Ectodermal cell (in vitro differentiated cells): ENCODE measurements around the gene SLC22A7.

Experiments
- H3K27ac ChIP-seq: 2 replicates; pipeline ENCODE4 v1.7.0; 2013; ENCODE audit warnings: mild to moderate bottlenecking, low read depth, low read length; ENCODE audit not compliant: insufficient read depth, poor library complexity, severe bottlenecking
- H3K27me3 ChIP-seq: 2 replicates; pipeline ENCODE4 v1.7.0; 2013; ENCODE audit warnings: mild to moderate bottlenecking, low read length; ENCODE audit not compliant: insufficient read depth, control insufficient read depth, poor library complexity, severe bottlenecking
- H3K36me3 ChIP-seq: one replicate; pipeline ENCODE4 v1.7.0; 2013; ENCODE audit warnings: low read length; ENCODE audit not compliant: control insufficient read depth, insufficient read depth
- H3K4me1 ChIP-seq: one replicate; pipeline ENCODE4 v1.7.0; 2013; ENCODE audit warnings: low read length; ENCODE audit not compliant: control insufficient read depth, insufficient read depth
- H3K4me3 ChIP-seq: 2 replicates; pipeline ENCODE4 v1.7.0; 2013; ENCODE audit warnings: low read depth, low read length, control low read depth; ENCODE audit not compliant: insufficient read depth
- H3K9me3 ChIP-seq: 2 replicates; pipeline ENCODE4 v1.7.0; 2013; ENCODE audit warnings: mild to moderate bottlenecking, low read length, moderate library complexity; ENCODE audit not compliant: control insufficient read depth
- WGBS, 2 experiments: methylation state at CpG; one replicate each; pipeline ENCODE4 v1.1.7; 2013; ENCODE audit warnings: missing lambda C conversion rate in 2 of 2; 5-methylcytosine and 5-hydroxymethylcytosine counted together

Gene SLC22A7

DNA sequence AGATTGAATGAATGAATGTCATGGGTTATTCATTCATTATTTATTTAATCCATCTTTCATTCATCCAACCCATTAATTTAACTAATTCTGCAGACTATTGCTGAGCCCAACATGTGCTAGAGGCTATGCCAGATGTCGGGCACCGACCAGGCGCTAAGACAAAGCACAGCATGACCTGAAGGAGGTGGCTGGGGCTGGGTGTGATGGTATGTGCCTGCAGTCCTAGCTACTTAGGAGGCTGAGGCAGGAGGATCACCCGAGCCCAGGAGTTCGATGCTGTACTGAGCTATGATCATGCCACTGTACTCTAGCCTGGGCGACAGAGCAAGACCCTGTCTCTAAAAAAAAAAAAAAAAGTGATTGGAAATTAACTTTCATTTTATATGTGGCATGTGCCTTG is 5.7 kb upstream of the SLC22A7 start:
- Histone ChIP-seq H3K9me3 (no peaks in the 10 kb centered on the region), H3K27me3 (no peaks in the 10 kb centered on the region), H3K4me1 (no peaks in the 10 kb centered on the region), H3K4me3 (no peak overlapping the region), H3K36me3 (no peaks in the 10 kb centered on the region), H3K27ac (no peak overlapping the region)
- WGBS, 2 experiments: 87 to 91% methylated on average over 6 of the region's 6 CpGs

DNA sequence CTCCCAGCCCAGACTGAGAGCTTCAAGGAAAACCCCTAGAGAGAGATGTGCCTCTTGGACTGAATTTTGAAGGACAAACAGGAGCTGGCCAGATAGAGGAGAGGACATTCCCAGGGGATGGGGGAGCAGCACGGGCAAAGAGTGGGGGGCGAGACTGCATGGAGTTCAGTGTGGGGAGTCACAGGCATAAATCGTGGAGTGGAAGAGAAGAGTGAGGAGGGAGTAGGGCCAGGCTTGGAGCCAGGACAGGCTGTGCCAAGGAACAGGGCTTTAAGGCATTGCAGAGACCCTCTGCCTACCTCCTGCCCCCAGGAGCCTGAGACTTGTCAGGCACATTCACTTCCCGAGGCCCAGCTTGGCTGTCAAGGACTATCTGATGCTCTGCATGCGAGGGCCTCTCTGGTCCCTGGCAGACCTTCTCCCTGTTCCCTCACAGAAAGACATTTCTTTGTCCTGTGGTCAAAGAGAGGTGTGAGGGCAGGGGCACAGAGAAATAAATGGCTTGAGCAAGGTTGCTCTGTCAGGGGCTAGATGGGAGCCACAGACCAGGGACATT is 5.2 kb upstream of the SLC22A7 start:
- 86 to 90% methylated on average over 5 of the region's 5 CpGs for WGBS, 2 experiments
- no peaks in the 10 kb centered on the region for H3K27me3 ChIP-seq
- no peaks in the 10 kb centered on the region for H3K9me3 ChIP-seq
- H3K4me3 ChIP-seq: no peak overlapping the region
- no peaks in the 10 kb centered on the region for H3K36me3 ChIP-seq
- no peak overlapping the region for H3K27ac ChIP-seq
- no peaks in the 10 kb centered on the region for H3K4me1 ChIP-seq

GRCh38 chr6:43293698-43294097 is 4.4 kb upstream of the SLC22A7 start:
- Histone ChIP-seq H3K36me3 (no peaks in the 10 kb centered on the region), H3K4me1 (no peaks in the 10 kb centered on the region), H3K4me3 (no peak overlapping the region), H3K27me3 (no peaks in the 10 kb centered on the region), H3K27ac (no peak overlapping the region), H3K9me3 (no peaks in the 10 kb centered on the region)
- 91 to 94% methylated on average over 3 of the region's 3 CpGs for WGBS, 2 experiments

DNA sequence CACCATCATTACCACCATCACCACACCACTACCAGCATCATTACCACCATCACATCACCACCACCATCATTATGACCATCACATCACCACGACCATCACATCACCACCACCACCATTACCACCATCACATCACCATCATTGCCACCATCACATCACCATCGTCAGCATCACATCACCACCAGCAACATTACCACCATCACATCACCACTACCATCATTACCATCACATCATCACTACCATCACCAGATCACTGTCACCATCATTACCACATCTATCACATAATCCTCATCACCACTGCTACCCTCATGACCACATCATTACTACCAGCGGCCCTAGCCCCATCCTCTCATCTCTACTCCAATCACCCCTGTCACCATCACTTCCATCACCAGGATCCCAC is 3.5 kb upstream of the SLC22A7 start:
- WGBS, 2 experiments: 86% methylated on average over 3 of the region's 3 CpGs
- Histone ChIP-seq H3K9me3 (no peaks in the 10 kb centered on the region), H3K36me3 (no peaks in the 10 kb centered on the region), H3K4me3 (no peak overlapping the region), H3K27me3 (no peaks in the 10 kb centered on the region), H3K4me1 (no peaks in the 10 kb centered on the region), H3K27ac (no peak overlapping the region)

GRCh38 chr6:43295456-43295855 is 2.6 kb upstream of the SLC22A7 start:
- H3K27ac ChIP-seq: no peak overlapping the region
- H3K4me3 ChIP-seq: no peak overlapping the region
- H3K27me3 ChIP-seq: no peaks in the 10 kb centered on the region
- no peaks in the 10 kb centered on the region for H3K4me1 ChIP-seq
- 90 to 93% methylated on average over 3 of the region's 3 CpGs for WGBS, 2 experiments
- H3K9me3 ChIP-seq: no peaks in the 10 kb centered on the region
- no peaks in the 10 kb centered on the region for H3K36me3 ChIP-seq

DNA sequence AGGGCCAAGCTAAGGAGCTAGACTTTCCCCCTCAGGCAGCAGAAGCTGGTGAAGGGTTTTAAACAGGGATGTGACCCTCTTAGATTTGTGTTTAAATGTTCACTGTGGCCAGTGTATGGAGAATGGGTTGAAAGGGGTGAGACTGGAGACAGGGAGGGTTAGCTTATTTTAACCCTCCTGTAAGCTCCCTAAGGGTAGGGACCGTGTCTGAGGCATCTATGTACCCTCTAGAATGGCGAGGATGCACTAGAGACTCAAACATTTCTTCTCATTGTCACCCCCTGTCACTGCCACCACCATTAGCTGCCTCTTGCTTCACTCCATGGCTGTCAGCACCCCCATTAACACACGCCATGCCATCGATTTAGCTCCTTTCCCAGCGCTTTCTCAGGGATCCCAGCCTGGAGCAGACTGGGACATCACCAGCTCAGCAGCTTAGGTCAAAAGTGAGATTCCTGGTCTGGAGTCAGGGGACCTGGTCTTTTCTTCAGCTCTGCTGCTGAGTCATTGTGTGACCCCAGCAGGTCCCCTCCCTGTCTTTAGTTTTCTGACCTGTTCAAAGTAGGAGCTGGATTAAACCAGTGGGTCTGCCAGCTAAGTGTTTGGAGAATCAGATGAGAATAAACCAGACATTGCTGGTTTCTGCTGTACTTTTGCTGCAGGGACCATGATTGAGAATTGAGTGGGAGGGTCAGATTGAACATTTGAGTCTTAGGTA is 1.1 kb upstream of the SLC22A7 start:
- no peak overlapping the region for H3K4me3 ChIP-seq
- H3K9me3 ChIP-seq: no peaks in the 10 kb centered on the region
- H3K36me3 ChIP-seq: no peaks in the 10 kb centered on the region
- H3K27ac ChIP-seq: no peak overlapping the region
- H3K4me1 ChIP-seq: no peaks in the 10 kb centered on the region
- no peaks in the 10 kb centered on the region for H3K27me3 ChIP-seq
- 93% methylated on average over 5 of the region's 5 CpGs for WGBS, 2 experiments

GRCh38 chr6:43298565-43299337 is 691 bp downstream of the SLC22A7 start:
- no peaks in the 10 kb centered on the region for H3K36me3 ChIP-seq
- H3K4me1 ChIP-seq: no peaks in the 10 kb centered on the region
- no peaks in the 10 kb centered on the region for H3K9me3 ChIP-seq
- H3K27me3 ChIP-seq: no peaks in the 10 kb centered on the region
- H3K4me3 ChIP-seq: no peak overlapping the region
- WGBS, 2 experiments: 78 to 80% methylated on average over 11 to 12 of the region's 12 CpGs
- no peak overlapping the region for H3K27ac ChIP-seq

DNA sequence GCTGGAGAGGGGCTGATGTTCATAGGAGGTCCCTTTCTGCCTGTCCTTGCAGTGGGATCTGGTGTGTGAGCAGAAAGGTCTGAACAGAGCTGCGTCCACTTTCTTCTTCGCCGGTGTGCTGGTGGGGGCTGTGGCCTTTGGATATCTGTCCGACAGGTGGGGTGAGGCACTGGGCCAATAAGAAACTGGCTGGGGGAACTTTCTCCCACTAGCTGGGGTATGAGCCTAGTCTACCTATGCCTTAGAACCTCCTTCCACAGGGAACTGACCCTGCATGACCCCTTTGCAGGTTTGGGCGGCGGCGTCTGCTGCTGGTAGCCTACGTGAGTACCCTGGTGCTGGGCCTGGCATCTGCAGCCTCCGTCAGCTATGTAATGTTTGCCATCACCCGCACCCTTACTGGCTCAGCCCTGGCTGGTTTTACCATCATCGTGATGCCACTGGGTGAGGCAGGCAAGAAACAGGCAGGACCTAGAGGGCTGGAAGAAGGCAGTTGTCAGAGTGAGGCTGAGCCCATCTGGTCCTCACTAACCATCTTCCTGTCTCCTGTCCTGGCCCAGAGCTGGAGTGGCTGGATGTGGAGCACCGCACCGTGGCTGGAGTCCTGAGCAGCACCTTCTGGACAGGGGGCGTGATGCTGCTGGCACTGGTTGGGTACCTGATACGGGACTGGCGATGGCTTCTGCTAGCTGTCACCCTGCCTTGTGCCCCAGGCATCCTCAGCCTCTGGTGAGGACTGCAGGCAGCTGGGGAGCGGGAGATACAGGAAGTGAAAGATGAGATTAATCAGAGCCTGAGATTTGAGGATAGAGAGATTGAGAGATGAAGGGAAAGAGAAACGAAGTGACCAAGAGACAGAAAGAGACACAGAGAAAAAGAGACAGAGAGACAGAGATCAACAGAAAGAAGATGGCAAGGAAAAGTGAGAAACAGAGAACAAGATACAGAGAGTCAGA is 1.6 kb downstream of the SLC22A7 start:
- Histone ChIP-seq H3K27me3 (no peaks in the 10 kb centered on the region), H3K36me3 (no peaks in the 10 kb centered on the region)

GRCh38 chr6:43301081-43301870 is 3.2 kb downstream of the SLC22A7 start:
- H3K27me3 ChIP-seq: no peaks in the 10 kb centered on the region
- H3K9me3 ChIP-seq: no peaks in the 10 kb centered on the region
- WGBS, 2 experiments: 91 to 92% methylated on average over 15 of the region's 15 CpGs

More for the DNA sequence above, 1.6 kb downstream of the SLC22A7 start:
- Histone ChIP-seq H3K27ac (no peak overlapping the region), H3K9me3 (no peaks in the 10 kb centered on the region), H3K4me1 (no peaks in the 10 kb centered on the region), H3K4me3 (no peak overlapping the region)
- WGBS, 2 experiments: 93 to 94% methylated on average over 18 of the region's 18 CpGs

More at GRCh38 chr6:43301081-43301870, 3.2 kb downstream of the SLC22A7 start:
- Histone ChIP-seq H3K4me3 (no peak overlapping the region), H3K27ac (no peak overlapping the region), H3K36me3 (no peaks in the 10 kb centered on the region), H3K4me1 (no peaks in the 10 kb centered on the region)
